NCI-H2171 (cell line): ENCODE data around the gene GOLGA6L2.
"Not testable (repeated sequence)": the region's sequence is repeated elsewhere in the genome, so short reads cannot be mapped to it uniquely, and the experiment has no call there.

ENCODE experiments used
- DNase-seq: peaks from one replicate; lab custom pipeline; 2025; lab: John Stamatoyannopoulos, UW

The GOLGA6L2 gene

GRCh38 chr15:23424111-23424904 is 22.7 kb downstream of the GOLGA6L2 start:
- no peak for DNase-seq

DNA sequence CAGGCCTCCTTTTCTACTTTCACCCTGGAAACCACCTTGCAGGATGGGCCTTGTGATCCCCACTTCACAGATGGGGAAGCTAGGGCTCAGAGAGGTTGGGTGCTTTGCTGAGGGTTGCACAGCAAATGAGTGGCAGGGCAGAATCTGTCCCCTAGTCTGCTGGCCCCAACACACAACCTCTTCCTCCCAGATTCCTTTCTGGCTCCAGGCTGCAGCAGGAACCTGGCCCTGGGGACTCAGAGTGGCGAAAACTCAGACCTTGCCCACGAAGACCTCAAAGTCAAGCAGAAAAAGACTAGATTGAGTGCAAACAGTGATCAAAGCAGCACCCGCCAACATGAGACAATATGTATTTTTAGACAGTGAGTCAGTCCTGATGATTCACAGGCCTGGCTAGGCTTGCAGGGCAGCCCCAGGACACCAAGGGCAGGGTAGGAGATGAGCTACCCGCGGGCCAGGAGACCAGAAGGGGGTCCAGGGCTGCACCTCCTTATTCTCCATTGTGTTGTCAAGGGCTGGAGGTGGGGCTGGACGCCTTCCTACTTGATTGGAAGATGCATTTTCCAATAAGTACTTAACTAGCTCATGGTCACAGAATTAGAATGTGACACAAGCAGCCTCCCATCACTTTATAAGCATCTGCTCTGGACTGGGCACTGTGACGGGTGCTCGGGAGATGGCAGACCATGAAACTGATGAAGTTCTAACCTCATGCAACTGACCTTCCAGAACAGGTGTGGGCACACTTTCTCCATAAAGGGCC is 23.9 kb downstream of the GOLGA6L2 start:
- DNase-seq, result no peak

GRCh38 chr15:23422099-23422945 is 24.7 kb downstream of the GOLGA6L2 start:
- no peak for DNase-seq

DNA sequence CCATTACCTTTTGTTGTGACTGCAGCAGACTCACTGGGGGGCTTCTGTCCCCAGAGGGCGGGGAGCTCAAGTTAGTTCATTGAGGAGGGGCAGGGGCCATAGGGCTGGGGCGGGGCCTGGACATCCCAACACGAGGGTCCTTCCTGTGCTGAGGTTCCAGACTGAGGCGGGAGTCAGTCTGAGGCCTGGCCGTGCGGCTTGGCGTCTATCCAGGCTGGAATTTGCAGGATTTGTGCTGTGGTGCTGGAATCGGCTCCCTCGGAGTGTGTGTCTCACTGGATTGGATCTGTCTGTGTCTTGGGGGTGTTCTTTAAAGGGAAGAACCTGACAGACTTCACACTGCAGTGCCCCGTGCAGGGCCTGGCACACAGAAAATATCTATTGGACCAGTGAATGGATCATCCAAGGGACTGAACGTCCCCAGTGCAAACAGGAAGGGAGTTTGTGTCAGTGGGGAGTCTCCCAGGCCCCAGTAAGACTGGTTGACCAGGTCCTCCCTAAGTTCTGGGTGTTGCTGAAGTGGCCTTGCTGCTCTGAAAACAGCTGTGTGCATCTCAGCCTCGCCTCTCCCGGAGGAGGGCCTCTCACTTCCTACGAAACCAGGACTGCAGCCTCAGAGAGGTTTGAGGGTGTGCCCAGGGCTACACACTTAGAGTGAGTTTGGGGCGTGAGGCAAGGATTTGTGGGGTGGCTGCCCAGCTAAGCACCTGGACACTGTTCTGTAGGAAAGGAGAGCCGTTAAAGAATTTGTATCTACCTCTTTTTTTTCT is 26.1 kb downstream of the GOLGA6L2 start:
- DNase-seq, result no peak

- DNase-seq, result no peak
Measured at GRCh38 chr15:23416349-23417276, 30.4 kb downstream of the GOLGA6L2 start.

GRCh38 chr15:23415866-23416265 is 31.2 kb downstream of the GOLGA6L2 start:
- not testable (repeated sequence) for DNase-seq

- no peak for DNase-seq
Measured at GRCh38 chr15:23415321-23415865, 31.6 kb downstream of the GOLGA6L2 start.

DNA sequence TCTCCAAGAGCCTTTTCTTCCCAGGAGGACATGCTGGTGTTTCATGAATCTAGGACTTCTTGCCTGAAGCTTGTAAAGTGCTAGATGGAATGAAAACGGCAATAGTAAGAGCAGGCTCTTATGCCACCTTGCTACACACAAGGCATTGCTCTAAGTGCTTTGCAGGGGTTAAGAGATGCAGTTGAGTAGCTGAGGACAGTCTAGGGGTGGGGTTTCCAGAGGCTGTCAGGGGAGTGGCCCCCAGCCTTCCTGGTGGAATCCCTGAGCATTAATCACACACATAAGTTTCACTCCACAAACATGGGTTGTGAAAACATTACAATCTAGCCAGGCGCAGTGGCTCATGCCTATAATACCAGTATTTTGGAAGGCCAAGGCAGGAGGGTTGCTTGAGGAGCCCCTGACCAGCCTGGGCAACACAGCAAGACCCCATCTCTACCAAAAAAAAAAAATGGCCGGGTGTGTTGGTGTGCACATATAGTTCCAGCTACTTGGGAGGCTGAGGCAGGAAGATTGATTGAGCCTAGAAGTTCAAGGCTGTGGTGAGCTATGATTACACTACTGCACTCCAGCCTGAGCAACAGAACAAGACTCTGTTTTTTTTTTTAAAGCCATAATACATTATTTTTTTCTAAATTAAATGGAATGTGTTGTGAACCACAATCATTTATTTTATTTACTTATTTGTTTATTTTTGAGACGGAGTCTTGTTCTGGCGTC is 34.0 kb downstream of the GOLGA6L2 start:
- not testable (repeated sequence) for DNase-seq

GRCh38 chr15:23411841-23412240 is 35.2 kb downstream of the GOLGA6L2 start:
- no peak for DNase-seq

DNA sequence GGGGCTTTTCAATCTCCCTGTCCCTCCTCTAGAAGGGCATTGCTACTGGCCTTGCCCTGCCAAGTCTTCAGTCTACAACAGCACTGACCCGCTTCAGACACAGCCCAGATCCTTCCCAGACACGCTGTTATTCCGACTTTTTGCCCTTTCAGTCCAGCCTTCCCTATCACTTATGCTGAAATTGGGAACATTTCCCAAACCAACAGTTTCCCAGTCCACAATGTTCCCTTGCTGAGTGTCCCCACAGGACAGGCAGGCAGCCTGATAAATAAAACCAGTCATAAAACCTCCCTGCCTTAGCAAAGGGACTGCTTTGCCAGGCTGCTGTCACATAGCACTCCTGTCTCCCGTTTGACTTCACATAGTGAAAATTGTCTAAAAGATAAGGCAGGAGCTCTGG is 43.5 kb downstream of the GOLGA6L2 start:
- DNase-seq, result no peak

GRCh38 chr15:23402544-23402943 is 44.5 kb downstream of the GOLGA6L2 start:
- DNase-seq, result no peak

GRCh38 chr15:23402140-23402539 is 44.9 kb downstream of the GOLGA6L2 start:
- DNase-seq, result no peak

DNA sequence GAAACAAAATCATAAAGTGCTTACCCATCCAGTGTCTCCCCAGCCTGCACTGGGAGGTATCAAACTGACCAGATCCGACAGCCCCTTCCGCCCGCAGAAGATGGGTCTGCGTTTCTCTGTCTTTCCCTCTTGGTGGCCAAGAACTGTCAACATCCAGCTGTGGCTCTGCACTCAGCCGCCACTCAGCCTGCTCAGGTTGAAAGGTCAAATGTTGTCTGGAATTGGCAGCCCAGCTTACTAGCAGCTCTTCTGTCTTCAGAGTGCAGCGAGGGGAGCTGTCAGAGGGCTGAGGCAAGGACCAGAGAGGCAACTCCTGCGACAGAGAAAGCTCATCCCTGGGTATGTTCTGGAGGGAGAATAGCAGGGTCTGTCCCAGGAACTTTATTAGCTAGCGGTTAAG is 45.4 kb downstream of the GOLGA6L2 start:
- DNase-seq, result no peak

DNA sequence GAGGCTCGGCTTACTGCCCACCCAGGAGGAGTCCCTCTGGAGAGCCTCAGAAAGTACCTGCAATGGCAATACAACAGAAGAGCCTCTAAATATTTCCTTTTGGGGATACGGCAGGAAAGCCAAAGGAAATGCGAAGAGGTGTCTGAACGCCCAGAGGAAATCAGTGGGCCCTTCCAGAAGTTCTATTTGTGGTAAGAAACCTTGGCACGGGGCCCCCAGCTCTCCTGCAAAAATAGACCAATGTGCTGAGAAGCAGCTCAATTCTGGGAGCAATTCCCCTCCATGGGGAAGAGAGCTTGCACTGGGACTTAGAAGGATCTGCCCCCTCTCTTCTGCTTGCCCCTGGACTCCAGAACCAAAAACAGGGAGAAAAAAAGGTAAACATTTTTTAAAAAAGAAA is 47.8 kb downstream of the GOLGA6L2 start:
- DNase-seq, result not testable (repeated sequence)

DNA sequence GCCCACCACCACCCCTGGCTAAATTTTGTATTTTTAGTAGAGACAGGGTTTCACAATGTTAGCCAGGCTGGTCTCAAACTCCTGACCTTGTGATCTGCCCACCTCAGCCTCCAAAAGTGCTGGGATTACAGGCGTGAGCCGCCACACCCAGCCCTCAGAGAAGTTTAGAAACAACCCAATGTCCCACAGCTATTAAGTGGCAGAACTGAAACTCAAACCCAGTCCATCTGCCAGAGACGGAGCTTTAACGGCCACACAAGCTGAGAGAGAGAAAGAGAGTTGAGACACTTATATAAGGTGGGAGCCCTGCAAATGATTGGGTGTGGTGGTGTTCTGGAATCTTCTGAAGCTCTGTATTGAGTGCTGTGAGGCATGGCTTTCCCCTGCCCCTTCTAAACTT is 48.7 kb downstream of the GOLGA6L2 start:
- DNase-seq, result not testable (repeated sequence)

DNA sequence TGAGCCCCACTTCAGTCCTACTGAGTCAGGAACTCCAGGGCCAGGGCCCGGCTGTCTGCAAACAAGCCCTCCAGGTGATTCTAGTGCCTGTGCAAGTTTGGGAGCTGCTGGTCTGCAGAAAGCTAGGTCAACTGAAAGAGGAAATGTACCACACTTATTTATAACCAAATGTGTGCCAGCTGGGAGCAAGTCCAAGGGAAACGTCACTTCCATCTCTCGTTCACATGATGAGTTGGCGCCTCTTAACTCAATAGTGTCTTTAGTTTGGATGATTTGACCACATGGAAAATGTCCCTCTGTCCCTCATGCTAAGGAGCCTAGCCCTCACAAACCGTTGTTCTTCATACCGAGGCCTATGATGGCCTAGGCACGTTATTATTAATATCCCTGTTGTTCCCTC is 49.3 kb downstream of the GOLGA6L2 start:
- no peak for DNase-seq

DNA sequence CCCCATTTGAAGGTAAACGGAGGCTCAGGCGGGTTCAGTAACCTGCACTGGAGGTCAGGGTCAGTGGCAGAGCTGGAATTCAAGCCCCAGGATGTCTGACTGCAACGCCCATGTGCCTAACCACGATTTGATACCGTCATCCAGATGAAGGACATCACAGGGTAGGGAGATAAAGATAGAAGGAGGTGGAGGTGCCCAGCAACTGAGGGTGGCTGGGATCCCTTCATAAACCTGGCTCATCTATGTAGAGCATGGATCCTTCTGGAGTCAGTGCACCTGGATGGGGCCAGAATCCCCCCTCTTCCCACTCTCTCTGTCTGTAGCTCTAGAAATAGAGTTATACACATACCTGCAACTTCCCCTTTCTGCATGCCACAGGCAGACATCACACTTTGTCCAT is 51.2 kb downstream of the GOLGA6L2 start:
- DNase-seq, result no peak

- DNase-seq, result no peak
Measured at GRCh38 chr15:23395030-23395692, 51.9 kb downstream of the GOLGA6L2 start.
